Neural cell (in vitro differentiated cells): ENCODE data around the gene RET. TPM values are rescaled to one million over a fixed set of nuclear protein-coding genes. Genes with fewer than 3 reads are reported as not detected.

Source experiments
- H2AFZ ChIP-seq: fragments of 200-600, 300-800 bp; sonication (generic), shearing (Covaris generic); 2 replicates; pipeline ENCODE4 v1.6.0; 2014; ENCODE audit warnings: low read depth, mild to moderate bottlenecking, antibody characterized with exemption, low read length, moderate library complexity
- H3F3A ChIP-seq: fragments of 200-600 bp; shearing (Covaris generic); 2 replicates; pipeline ENCODE4 v1.6.1; 2016; ENCODE audit warnings: mild to moderate bottlenecking, moderate library complexity, mixed read lengths, antibody characterized with exemption, low read length; ENCODE audit not compliant: insufficient read depth, poor library complexity, severe bottlenecking
- H3K27ac ChIP-seq: fragments of 200-600, 300-800 bp; sonication (generic), shearing (Covaris generic); 2 replicates; pipeline ENCODE4 v1.5.1; 2014; ENCODE audit warnings: mild to moderate bottlenecking, low read length, moderate library complexity
- H3K27me3 ChIP-seq: fragments of 300-800, 200-600 bp; sonication (generic), shearing (Covaris generic); 2 replicates; pipeline ENCODE4 v1.6.0; 2014; ENCODE audit warnings: mild to moderate bottlenecking, low read depth, low read length, moderate library complexity; ENCODE audit not compliant: insufficient read depth
- H3K36me3 ChIP-seq: fragments of 300-800, 200-600 bp; sonication (generic), shearing (Covaris generic); 2 replicates; pipeline ENCODE4 v1.5.1; 2014; ENCODE audit warnings: mild to moderate bottlenecking, antibody characterized with exemption, low read length, moderate library complexity; ENCODE audit not compliant: insufficient read depth
- H3K4me2 ChIP-seq: fragments of 300-800, 200-600 bp; sonication (generic), shearing (Covaris generic); 2 replicates; pipeline ENCODE4 v1.6.0; 2014; ENCODE audit warnings: mild to moderate bottlenecking, low read length
- H3K4me3 ChIP-seq: fragments of 300-800, 200-600 bp; sonication (generic), shearing (Covaris generic); 2 replicates; pipeline ENCODE4 v1.5.1; 2014; ENCODE audit warnings: mild to moderate bottlenecking, low read length, moderate library complexity
- H3K79me2 ChIP-seq: fragments of 200-600 bp; shearing (Covaris generic); replicated peaks from 2 replicates; pipeline ENCODE4 v1.6.0; 2014; ENCODE audit warnings: mild to moderate bottlenecking, low read length, moderate library complexity; ENCODE audit not compliant: insufficient read depth
- H3K9ac ChIP-seq: fragments of 300-800, 200-600 bp; sonication (generic), shearing (Covaris generic); 2 replicates; pipeline ENCODE4 v1.6.1; 2016; ENCODE audit warnings: mild to moderate bottlenecking, low read length, mixed read lengths
- H3K9me2 ChIP-seq: fragments of 200-600 bp; shearing (Covaris generic); 2 replicates; pipeline ENCODE4 v1.6.1; 2016; ENCODE audit warnings: mild to moderate bottlenecking, low read length, mixed read lengths; ENCODE audit not compliant: insufficient read depth
- H3K9me3 ChIP-seq: fragments of 200-600, 300-800 bp; sonication (generic), shearing (Covaris generic); 2 replicates; pipeline ENCODE4 v1.6.1; 2016; ENCODE audit warnings: mild to moderate bottlenecking, mixed run types, low read length, moderate library complexity, mixed read lengths
- H4K20me1 ChIP-seq: fragments of 200-600 bp; shearing (Covaris generic); 2 replicates; pipeline ENCODE4 v1.6.1; 2016; ENCODE audit warnings: mild to moderate bottlenecking, mixed run types; ENCODE audit not compliant: insufficient read depth
- EP300 ChIP-seq: fragments of 450-650 bp; conservative IDR thresholded peaks from 2 replicates; pipeline ENCODE4 v1.6.1; 2014; ENCODE audit warnings: antibody characterized with exemption, mild to moderate bottlenecking, moderate library complexity; ENCODE audit not compliant: poor library complexity, severe bottlenecking
- EZH2 ChIP-seq: fragments of 200-600, 300-800 bp; shearing (Covaris generic), sonication (generic); IDR thresholded peaks from 2 replicates; pipeline ENCODE4 v1.6.1; 2014; ENCODE audit warnings: antibody characterized with exemption, low read length, borderline replicate concordance, mild to moderate bottlenecking; ENCODE audit not compliant: insufficient read depth, poor library complexity, severe bottlenecking
- MXI1 ChIP-seq: fragments of 450-650 bp; conservative IDR thresholded peaks from 2 replicates; pipeline ENCODE4 v1.6.1; 2014; ENCODE audit warnings: antibody characterized with exemption, mild to moderate bottlenecking; ENCODE audit not compliant: poor library complexity, severe bottlenecking
- POLR2AphosphoS5 ChIP-seq: IDR thresholded peaks from 2 replicates; pipeline ENCODE4 v1.6.1; 2012
- RAD21 ChIP-seq: fragments of 450-650 bp; conservative IDR thresholded peaks from 2 replicates; pipeline ENCODE4 v1.6.1; 2014; ENCODE audit warnings: antibody characterized with exemption, mild to moderate bottlenecking, moderate library complexity
- SMC3 ChIP-seq: fragments of 450-650 bp; conservative IDR thresholded peaks from 2 replicates; pipeline ENCODE4 v1.6.1; 2014; ENCODE audit warnings: antibody characterized with exemption, mild to moderate bottlenecking, moderate library complexity; ENCODE audit not compliant: poor library complexity
- TAF1 ChIP-seq: IDR thresholded peaks from 2 replicates; pipeline ENCODE4 v1.6.1; 2012; ENCODE audit warnings: low read depth
- polyA plus RNA-seq: library from polyadenylated mRNA; depleted of rRNA; stranded (reverse); fragments of >200 nt; gene quantifications from 2 replicates; pipeline ENCODE4 v1.2.3, GENCODE V29; 2014
- TF ChIP-seq, protein P1 (sequence below): fragments of 450-650 bp; IDR thresholded peaks from 2 replicates; pipeline ENCODE4 v1.5.1; 2014; ENCODE audit warnings: antibody characterized with exemption, mild to moderate bottlenecking, moderate library complexity; ENCODE audit not compliant: poor library complexity, severe bottlenecking
- TF ChIP-seq, protein P2 (sequence below): IDR thresholded peaks from 2 replicates; pipeline ENCODE4 v1.6.1; 2012; ENCODE audit warnings: borderline replicate concordance

Gene RET
- polyA plus RNA-seq, 1 donor from 2014 or later: 1.7 TPM

DNA sequence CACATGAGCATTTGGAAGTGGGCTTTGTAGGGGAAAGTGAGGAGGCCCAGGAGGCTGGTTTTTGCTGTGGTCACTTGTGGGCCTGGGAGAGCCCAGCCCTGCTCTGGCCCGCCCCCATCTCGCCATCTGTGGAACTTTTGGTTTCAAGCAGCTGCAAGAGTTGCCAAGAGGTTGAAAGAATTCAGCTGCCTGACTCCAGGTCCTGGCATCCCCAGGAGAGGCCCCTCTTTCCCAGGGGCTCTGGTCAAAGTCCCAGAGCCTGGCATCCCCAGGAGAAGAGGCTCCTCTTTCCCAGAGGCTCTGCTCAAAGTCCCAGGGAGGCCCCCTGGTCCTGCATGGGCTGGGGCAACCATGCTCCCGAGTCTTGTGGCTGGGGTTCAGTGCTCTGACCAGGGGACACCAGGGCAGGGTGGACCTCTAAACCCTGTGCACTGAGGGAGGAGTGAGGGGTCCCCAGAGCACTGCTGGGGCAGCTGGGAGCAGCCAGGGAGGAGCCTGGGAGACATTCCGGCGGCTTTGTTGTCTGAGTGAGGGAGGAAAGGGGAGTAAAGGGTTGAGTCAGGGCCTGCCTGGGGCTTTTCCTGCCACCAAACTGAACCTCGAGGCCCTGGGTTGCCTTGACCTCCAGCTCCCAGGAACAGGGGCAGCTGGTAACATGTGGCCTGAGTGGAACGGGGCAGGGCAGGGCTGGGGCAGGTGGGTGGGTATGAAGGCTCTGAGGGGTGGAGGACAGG lies 33.6 kb downstream of the RET start:
- Histone ChIP-seq H3F3A (no peaks in the 10 kb centered on the region), H3K36me3 (no peaks in the 10 kb centered on the region), H3K27ac (no peak overlapping the region), H4K20me1 (no peaks in the 10 kb centered on the region), H3K79me2 (no peaks in the 10 kb centered on the region), H3K4me3 (no peak overlapping the region), H3K9ac (no peak overlapping the region), H3K9me3 (no peaks in the 10 kb centered on the region), H3K4me2 (no peak overlapping the region), H2AFZ (no peak overlapping the region), H3K27me3 (no peaks in the 10 kb centered on the region), H3K9me2 (no peaks in the 10 kb centered on the region)
- TF ChIP-seq, protein P1, sequence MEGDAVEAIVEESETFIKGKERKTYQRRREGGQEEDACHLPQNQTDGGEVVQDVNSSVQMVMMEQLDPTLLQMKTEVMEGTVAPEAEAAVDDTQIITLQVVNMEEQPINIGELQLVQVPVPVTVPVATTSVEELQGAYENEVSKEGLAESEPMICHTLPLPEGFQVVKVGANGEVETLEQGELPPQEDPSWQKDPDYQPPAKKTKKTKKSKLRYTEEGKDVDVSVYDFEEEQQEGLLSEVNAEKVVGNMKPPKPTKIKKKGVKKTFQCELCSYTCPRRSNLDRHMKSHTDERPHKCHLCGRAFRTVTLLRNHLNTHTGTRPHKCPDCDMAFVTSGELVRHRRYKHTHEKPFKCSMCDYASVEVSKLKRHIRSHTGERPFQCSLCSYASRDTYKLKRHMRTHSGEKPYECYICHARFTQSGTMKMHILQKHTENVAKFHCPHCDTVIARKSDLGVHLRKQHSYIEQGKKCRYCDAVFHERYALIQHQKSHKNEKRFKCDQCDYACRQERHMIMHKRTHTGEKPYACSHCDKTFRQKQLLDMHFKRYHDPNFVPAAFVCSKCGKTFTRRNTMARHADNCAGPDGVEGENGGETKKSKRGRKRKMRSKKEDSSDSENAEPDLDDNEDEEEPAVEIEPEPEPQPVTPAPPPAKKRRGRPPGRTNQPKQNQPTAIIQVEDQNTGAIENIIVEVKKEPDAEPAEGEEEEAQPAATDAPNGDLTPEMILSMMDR: no peak
- TF ChIP-seq MXI1: no peak
- no peak for TF ChIP-seq POLR2AphosphoS5
- TF ChIP-seq EZH2: no peak
- no peak for TF ChIP-seq TAF1
- TF ChIP-seq RAD21: no peak
- TF ChIP-seq, protein P2, sequence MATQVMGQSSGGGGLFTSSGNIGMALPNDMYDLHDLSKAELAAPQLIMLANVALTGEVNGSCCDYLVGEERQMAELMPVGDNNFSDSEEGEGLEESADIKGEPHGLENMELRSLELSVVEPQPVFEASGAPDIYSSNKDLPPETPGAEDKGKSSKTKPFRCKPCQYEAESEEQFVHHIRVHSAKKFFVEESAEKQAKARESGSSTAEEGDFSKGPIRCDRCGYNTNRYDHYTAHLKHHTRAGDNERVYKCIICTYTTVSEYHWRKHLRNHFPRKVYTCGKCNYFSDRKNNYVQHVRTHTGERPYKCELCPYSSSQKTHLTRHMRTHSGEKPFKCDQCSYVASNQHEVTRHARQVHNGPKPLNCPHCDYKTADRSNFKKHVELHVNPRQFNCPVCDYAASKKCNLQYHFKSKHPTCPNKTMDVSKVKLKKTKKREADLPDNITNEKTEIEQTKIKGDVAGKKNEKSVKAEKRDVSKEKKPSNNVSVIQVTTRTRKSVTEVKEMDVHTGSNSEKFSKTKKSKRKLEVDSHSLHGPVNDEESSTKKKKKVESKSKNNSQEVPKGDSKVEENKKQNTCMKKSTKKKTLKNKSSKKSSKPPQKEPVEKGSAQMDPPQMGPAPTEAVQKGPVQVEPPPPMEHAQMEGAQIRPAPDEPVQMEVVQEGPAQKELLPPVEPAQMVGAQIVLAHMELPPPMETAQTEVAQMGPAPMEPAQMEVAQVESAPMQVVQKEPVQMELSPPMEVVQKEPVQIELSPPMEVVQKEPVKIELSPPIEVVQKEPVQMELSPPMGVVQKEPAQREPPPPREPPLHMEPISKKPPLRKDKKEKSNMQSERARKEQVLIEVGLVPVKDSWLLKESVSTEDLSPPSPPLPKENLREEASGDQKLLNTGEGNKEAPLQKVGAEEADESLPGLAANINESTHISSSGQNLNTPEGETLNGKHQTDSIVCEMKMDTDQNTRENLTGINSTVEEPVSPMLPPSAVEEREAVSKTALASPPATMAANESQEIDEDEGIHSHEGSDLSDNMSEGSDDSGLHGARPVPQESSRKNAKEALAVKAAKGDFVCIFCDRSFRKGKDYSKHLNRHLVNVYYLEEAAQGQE: no peak
- TF ChIP-seq SMC3: no peak
- no peak for TF ChIP-seq EP300

DNA sequence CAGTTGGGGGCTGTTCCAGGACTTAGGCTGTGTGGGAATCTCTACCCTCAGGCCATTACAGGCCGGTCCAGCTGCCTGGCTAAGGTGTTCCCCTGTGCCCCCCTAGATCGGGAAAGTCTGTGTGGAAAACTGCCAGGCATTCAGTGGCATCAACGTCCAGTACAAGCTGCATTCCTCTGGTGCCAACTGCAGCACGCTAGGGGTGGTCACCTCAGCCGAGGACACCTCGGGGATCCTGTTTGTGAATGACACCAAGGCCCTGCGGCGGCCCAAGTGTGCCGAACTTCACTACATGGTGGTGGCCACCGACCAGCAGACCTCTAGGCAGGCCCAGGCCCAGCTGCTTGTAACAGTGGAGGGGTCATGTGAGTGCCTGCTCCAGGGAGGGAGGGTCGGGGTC lies 34.2 kb downstream of the RET start:
- no peak overlapping the region for H3K9ac ChIP-seq
- no peaks in the 10 kb centered on the region for H3K9me3 ChIP-seq
- no peaks in the 10 kb centered on the region for H3K9me2 ChIP-seq
- H4K20me1 ChIP-seq: no peaks in the 10 kb centered on the region
- no peaks in the 10 kb centered on the region for H3F3A ChIP-seq
- H3K27ac ChIP-seq: no peak overlapping the region
- no peak for TF ChIP-seq TAF1
- no peak for TF ChIP-seq POLR2AphosphoS5
- no peak for TF ChIP-seq RAD21
- TF ChIP-seq, protein P1: no peak
- no peak for TF ChIP-seq EZH2
- TF ChIP-seq MXI1: no peak
- TF ChIP-seq SMC3: no peak
- no peak for TF ChIP-seq EP300
- TF ChIP-seq, protein P2: no peak
- no peak overlapping the region for H2AFZ ChIP-seq
- H3K36me3 ChIP-seq: no peaks in the 10 kb centered on the region
- no peaks in the 10 kb centered on the region for H3K27me3 ChIP-seq
- H3K4me3 ChIP-seq: no peak overlapping the region
- H3K79me2 ChIP-seq: no peaks in the 10 kb centered on the region
- no peak overlapping the region for H3K4me2 ChIP-seq
